ENCODE results near the gene PLA2G4E.

DNA sequence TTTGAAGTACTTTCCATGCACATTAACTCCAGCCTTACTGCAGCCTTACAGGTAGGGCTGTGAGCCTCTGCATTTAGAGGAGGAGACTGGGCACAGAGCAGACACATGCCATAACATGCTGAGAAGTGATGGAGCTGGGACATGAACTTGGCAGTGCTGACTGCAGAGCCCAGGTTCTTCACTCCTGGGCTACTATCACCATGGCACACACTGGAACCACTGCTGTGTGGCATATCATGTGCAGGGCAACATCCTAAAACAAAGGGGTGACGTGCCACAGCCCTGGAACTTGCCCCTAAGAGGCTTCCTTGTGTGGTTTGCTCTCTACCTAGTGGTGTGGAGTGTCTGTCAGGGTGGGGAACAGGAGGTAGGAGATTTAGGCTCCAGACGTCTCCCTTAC lies 73.9 kb downstream of the PLA2G4E start:
- TF ChIP-seq, protein P1, sequence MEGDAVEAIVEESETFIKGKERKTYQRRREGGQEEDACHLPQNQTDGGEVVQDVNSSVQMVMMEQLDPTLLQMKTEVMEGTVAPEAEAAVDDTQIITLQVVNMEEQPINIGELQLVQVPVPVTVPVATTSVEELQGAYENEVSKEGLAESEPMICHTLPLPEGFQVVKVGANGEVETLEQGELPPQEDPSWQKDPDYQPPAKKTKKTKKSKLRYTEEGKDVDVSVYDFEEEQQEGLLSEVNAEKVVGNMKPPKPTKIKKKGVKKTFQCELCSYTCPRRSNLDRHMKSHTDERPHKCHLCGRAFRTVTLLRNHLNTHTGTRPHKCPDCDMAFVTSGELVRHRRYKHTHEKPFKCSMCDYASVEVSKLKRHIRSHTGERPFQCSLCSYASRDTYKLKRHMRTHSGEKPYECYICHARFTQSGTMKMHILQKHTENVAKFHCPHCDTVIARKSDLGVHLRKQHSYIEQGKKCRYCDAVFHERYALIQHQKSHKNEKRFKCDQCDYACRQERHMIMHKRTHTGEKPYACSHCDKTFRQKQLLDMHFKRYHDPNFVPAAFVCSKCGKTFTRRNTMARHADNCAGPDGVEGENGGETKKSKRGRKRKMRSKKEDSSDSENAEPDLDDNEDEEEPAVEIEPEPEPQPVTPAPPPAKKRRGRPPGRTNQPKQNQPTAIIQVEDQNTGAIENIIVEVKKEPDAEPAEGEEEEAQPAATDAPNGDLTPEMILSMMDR (IDR thresholded peaks at IDR 0.05): no peak
- TF ChIP-seq EP300 (IDR thresholded peaks at IDR 0.05): no peak
- TF ChIP-seq POLR2A (IDR thresholded peaks at IDR 0.05): no peak
